EL (cell line): Measurements from ENCODE around the gene LAMB2.

Experiments
- DNase-seq: peaks from one replicate; pipeline ENCODE4 v3.0.0-alpha.2; 2016

LAMB2 gene

DNA sequence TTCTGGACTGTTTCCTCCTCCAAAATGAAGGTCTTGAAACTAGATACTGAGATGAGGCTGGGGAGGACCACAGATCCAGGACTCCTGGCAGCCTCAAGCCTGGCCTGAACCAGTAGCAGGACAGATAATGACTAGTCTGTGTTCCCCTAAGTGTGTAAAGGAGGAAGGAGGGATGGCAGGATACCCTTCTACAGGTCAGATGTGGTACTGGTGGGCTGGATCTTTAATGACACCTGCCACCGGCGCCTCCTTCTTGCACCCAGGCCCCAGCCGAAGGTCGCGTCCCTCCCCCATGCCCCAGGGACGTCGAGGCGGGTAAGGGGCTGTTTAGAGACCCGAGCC lies 12.8 kb downstream of the LAMB2 start:
- no peak for DNase-seq

DNA sequence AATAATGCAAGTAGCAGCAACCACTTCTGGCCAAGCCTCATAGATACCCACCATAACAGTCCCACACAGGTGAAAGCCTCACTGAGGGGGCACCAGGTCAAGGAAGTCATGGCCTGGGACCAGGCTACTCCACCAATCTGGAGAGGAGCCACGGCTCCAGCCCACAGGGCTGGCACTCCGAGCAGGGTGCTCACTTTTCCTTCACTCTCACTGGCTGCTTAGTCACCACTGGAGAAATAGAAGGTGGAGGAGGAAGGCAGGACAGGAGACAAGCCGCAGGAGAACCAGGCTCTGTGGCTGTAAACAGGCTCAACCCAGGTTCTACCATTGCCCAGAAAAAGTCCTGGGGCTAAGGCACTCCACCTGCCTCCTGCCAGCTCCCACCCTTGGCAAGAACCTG lies 13.4 kb downstream of the LAMB2 start:
- no peak for DNase-seq

DNA sequence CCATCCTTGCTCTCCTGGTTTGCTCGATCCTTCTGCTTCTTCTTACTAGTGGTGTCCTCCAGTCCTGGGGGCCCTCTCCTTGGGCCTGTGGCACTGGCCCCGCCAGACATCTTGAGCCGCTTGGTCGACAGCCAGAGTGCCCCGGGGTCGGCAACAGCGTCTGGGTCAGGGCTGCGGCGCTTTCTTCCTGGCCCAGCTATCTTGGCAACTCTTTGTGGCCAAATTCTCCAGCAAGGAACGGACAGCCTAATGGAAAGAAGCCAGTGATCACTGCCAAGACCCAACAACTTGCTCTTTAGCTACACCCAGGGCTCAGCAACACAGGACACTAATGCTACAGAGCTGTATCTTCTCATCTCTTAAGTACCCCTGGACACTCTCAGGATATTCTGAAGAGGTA lies 13.8 kb downstream of the LAMB2 start:
- no peak for DNase-seq

GRCh38 chr3:49112262-49112661 lies 20.6 kb downstream of the LAMB2 start:
- DNase-seq, result no peak

- DNase-seq, result no peak
Observed at GRCh38 chr3:49111347-49111746, 21.5 kb downstream of the LAMB2 start.

- no peak for DNase-seq
Observed at GRCh38 chr3:49110780-49111179, 22.1 kb downstream of the LAMB2 start.

DNA sequence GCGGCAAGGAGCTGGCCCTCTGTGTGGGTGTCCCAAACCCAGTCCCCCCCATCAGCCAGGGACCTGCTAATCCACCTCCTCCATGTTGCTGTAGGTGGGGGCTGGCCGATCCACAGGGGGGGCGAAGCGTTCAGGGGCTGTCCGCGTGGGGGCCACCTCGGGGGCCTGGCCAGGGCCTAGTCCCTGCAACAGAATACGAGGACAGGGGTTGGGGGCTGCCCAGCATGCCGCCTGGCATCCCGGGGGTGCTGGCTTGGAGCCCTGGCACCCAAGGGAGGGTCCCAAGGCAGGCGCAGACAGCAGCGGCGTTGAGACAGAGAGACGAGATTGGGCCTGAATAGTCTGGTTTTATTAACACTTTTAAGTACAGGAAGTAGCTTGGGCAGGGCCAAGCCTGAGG lies 24.5 kb downstream of the LAMB2 start:
- DNase-seq, result no peak

GRCh38 chr3:49104427-49105291 lies 28.2 kb downstream of the LAMB2 start, which contains the start of gene QARS1:
Gene QARS1 (minus strand): TSS chr3:49104757. CDS start chr3:49104733, 24 bp downstream.
- DNase-seq, result peak; percentile 94

DNA sequence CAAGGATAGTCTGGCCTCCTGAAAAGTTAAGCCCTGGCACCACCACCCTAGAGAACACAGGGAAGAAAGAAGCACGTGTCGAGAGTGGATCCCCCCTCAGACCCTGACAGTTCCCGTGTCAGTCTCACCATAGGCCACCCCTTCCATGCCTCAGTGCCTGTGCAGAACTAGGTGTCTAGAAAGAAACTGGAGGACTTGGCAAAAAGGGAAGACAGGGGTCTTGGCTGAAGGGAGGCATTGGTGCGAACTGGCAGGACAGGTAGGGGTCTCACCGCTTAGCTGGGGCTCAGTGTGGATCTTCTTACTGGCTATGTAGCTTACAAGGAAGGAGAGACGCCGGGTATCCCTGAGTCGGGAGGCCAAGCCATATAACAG lies 28.8 kb downstream of the LAMB2 start:
- DNase-seq, result no peak

DNA sequence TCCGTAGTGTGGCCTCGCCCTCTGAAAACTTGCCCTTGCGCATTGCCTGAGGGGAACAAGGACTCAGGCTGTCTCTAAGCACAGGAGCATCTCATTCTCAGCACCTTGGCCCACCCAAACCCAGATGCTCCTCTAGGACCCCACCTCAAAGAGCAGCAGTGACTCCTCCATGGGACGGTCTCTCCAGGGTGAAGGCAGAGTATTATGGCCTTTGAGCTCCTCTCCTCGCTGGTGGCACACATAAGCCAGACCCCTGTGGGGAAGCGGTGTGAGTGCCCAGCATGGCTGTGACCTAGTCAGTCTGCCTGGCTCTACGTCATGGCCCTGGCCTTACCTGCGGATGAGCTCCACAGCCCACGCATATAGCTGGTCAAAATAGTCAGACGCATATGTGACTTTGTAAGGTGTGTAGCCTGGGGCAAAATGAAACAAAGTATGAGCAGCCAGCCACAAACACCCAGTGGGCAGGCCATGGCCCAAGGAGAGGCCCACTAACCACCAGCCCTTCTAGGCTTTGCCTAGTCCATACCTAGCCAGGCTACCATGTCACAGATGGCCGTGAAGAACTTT lies 32.7 kb downstream of the LAMB2 start:
- DNase-seq, result no peak

- DNase-seq, result no peak
Observed at GRCh38 chr3:49098910-49099630, 33.8 kb downstream of the LAMB2 start.

GRCh38 chr3:49098429-49098828 lies 34.4 kb downstream of the LAMB2 start:
- DNase-seq, result no peak

DNA sequence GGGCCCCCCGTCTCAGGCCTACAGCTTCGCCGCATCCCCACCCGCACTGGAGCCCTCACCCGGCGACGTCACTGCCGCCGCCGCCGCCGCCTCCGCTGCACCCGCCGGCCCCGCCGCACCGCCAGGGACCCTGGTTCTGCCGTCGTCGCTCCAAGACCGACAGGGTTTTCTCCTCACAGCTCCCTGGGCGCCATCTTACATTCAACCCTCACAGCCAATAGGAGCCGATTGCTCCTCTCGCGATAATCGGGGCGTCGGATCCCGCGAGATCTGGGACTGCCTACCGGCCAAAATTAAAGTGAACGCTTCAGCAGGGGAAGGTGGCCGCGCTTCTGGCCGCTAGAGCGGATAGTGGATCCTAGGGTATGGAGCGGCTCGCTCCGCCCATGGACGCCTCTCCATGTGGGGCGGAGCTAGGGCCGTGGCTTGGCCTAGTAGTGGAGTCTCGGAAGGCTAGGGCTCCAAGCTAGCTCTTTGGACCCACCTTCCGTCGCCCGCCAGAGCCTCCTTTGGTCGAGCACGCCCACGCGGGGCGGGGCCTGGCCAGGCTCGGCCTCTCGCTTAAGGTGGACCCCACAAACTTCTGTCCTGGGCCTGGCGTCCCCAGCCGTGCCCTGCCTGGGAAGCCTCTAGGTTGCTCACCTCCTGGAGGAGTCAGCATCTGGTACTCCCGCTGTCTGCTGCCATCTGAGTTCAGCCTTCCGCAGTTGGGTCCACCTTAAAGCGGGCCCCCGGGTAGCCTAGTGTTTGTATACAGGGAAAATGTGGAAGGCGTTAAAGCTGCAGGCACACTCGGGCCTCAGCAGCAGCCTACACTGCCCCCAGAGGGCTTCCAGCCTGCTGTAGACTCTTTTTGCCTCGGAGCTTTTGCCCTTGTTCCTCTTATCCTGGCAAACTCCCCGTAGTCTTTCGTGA lies 38.7 kb downstream of the LAMB2 start, which contains the start of gene QRICH1:
QRICH1 (minus strand) TSS at position 219 of the 915 bp plus-strand sequence. CDS start 17,054 bp downstream, outside the sequence.
- DNase-seq, result peak; percentile 99

DNA sequence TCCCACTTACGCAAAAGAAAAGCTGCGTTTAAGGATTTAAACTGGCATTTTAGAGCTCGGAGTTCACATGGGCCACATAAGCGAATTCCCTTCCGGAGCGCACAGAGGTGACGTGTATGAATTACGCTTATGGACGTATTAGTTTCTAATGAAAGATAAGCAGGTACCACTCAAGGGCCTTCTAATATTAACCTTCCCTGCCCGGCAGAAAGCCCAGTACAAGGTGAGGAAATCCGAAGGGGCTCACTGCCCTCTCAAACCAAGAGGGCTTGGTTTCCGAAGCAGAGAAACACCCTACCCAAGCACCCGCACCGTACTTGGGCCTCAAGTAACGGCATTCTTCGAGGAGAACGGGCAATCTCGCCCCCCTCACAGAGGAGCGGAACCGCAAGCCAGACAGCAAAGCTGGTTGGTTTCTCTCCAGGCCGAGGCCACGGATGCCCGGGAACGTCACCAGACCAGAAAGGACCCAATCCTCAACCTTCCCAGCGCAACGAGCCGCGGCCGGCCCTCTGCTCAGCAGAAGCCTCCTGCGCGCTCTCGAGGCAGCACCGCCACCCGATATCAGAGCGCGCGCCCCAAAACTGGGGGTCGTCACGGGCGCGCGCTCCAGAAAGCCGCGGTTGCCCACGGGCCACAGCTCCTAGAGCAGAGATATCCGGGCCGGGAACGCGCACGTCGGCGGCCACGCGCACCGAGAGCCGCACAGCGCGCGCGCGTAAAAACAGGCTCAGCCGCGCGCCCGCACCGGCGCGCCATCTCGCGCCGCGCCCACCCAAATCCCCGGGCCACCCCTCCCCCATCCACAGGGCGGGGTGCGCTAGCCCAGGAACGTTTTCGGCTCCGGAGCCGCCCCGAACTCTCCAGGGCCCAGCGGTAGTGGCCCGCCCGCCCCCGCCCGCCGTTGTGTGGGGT lies 39.7 kb downstream of the LAMB2 start:
- peak; percentile 78 for DNase-seq

DNA sequence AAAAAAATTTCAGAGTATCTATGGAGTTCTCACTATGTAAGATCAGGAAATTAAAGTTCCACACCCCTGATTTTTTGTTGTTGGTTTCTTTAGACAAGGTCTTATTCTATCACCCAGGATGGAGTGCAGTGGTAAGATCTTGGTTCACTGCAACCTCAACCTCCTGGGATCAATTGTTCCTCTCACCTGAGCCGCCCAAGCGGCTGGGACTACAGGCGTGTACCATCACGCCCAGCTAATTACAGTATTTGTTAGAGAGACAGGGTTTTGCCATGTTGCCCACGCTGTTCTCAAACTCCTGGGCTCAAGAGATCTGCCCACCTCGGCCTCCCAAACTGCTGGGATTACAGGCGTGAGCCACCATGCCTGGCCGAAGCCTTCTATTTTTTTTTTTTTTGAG lies 51.4 kb downstream of the LAMB2 start:
- DNase-seq, result no peak

GRCh38 chr3:49079270-49079669 lies 53.6 kb downstream of the LAMB2 start:
- DNase-seq, result no peak

GRCh38 chr3:49076646-49077045 lies 56.2 kb downstream of the LAMB2 start:
- no peak for DNase-seq

GRCh38 chr3:49076116-49076515 lies 56.7 kb downstream of the LAMB2 start:
- DNase-seq, result no peak
